Lower lobe of right lung (tissue), 2 donors: ENCODE measurements around the gene SPATA1. TPM values are rescaled to one million over a fixed set of nuclear protein-coding genes. Genes with fewer than 3 reads are reported as not detected.

Source experiments
- ATAC-seq, 2 donors: fragments of 200-7000 bp; cut with Tn5 transposase; one replicate each; pipeline ENCODE4 v1.9.1; 2020 to 2022; ENCODE audit warnings: mild to moderate bottlenecking in 2 of 2, moderate library complexity in 2 of 2
- DNase-seq: peaks from one replicate; pipeline ENCODE4 v3.0.0-alpha.2; 2020
- H3K27ac ChIP-seq: fragments of 200-600 bp; one replicate; pipeline ENCODE4 v1.8.0; 2022
- H3K27me3 ChIP-seq: fragments of 200-600 bp; one replicate; pipeline ENCODE4 v1.8.0; 2022; ENCODE audit warnings: low read depth
- H3K36me3 ChIP-seq: fragments of 200-600 bp; one replicate; pipeline ENCODE4 v1.8.0; 2022; ENCODE audit warnings: mild to moderate bottlenecking
- H3K4me1 ChIP-seq: fragments of 200-600 bp; one replicate; pipeline ENCODE4 v1.8.0; 2022
- H3K4me3 ChIP-seq: fragments of 200-600 bp; one replicate; pipeline ENCODE4 v1.8.0; 2022; ENCODE audit warnings: mild to moderate bottlenecking
- H3K9me3 ChIP-seq: fragments of 200-600 bp; one replicate; pipeline ENCODE4 v1.8.0; 2022
- CTCF ChIP-seq: fragments of 200-600 bp; IDR thresholded peaks from one replicate; pipeline ENCODE4 v1.8.0; 2022; ENCODE audit warnings: antibody characterized with exemption, mild to moderate bottlenecking
- intact Hi-C: fragments of 100-400 bp; cut with DNase I; formaldehyde crosslinking; loops from one replicate; pipeline ENCODE4 v1.11.0; 2022
- total RNA-seq: library from RNA; stranded (reverse); fragmentation: NEBNext Ultra II Directional; extraction: Animal tissue kit (Norgen Biotek cat#: 25700); gene quantifications from one replicate; pipeline ENCODE4 v1.2.1, GENCODE V29; 2021
- donor health status: DM: no; HTN: yes; CAD: no; lungs with severe emphysema.

SPATA1 gene
- total RNA-seq, 1 donor from 2014 or later: 2.5 TPM

- H3K27ac ChIP-seq: no peak overlapping the region
- TF ChIP-seq CTCF: no peak
- ATAC-seq (no peak), DNase-seq (no peak)
- H3K27me3 ChIP-seq: no peaks in the 10 kb centered on the region
- H3K36me3 ChIP-seq: no peaks in the 10 kb centered on the region
- H3K4me1 ChIP-seq: no peaks in the 10 kb centered on the region
- intact Hi-C loops: no loop called here
- H3K4me3 ChIP-seq: no peak overlapping the region
- H3K9me3 ChIP-seq: no peaks in the 10 kb centered on the region
These were observed 105.6 kb downstream of the SPATA1 start for GRCh38 chr1:84611796-84612195.

GRCh38 chr1:84613026-84613425 is 106.8 kb downstream of the SPATA1 start:
- Histone ChIP-seq H3K36me3 (no peaks in the 10 kb centered on the region), H3K9me3 (no peaks in the 10 kb centered on the region), H3K4me3 (no peak overlapping the region), H3K27me3 (no peaks in the 10 kb centered on the region), H3K4me1 (no peaks in the 10 kb centered on the region), H3K27ac (no peak overlapping the region)
- intact Hi-C loops: no loop called here
- ATAC-seq (no peak), DNase-seq (no peak)
- no peak for TF ChIP-seq CTCF

- intact Hi-C loops: no loop called here
- Histone ChIP-seq H3K9me3 (no peaks in the 10 kb centered on the region), H3K27me3 (no peaks in the 10 kb centered on the region), H3K36me3 (no peaks in the 10 kb centered on the region), H3K4me3 (no peak overlapping the region), H3K27ac (no peak overlapping the region), H3K4me1 (no peaks in the 10 kb centered on the region)
- no peak for TF ChIP-seq CTCF
- DNase-seq (no peak), ATAC-seq (no peak)
These were observed 107.7 kb downstream of the SPATA1 start for GRCh38 chr1:84613887-84614286.

- no peaks in the 10 kb centered on the region for H3K36me3 ChIP-seq
- ATAC-seq: no peak
- H3K4me1 ChIP-seq: peaks cover 15% of the 10 kb centered on the region
- no peak overlapping the region for H3K27ac ChIP-seq
- H3K27me3 ChIP-seq: no peaks in the 10 kb centered on the region
- H3K9me3 ChIP-seq: no peaks in the 10 kb centered on the region
- no peak overlapping the region for H3K4me3 ChIP-seq
- intact Hi-C loops: no loop called here
- DNase-seq: no peak
- no peak for TF ChIP-seq CTCF
These were observed 109.6 kb downstream of the SPATA1 start for GRCh38 chr1:84615790-84616189.

Other genes with a start within 250 kb of the SPATA1 start
- gene SAMD13, start 204.7 kb upstream of the SPATA1 start, total RNA-seq: 2.2 TPM
- 26.1 TPM for gene DNASE2B, start 107.9 kb upstream of the SPATA1 start, total RNA-seq
- gene RPF1, start 27.1 kb upstream of the SPATA1 start, total RNA-seq: 31.1 TPM
- 119 TPM for gene GNG5, start 195 bp downstream of the SPATA1 start, total RNA-seq
- gene CTBS, start 68.1 kb downstream of the SPATA1 start, total RNA-seq: 27.4 TPM
- gene SSX2IP, start 184.1 kb downstream of the SPATA1 start, total RNA-seq: 5.8 TPM